ENCODE results near the gene CRYZL1.
A peak's percentile ranks its signal among the peaks of the same experiment; 100 is the strongest.

The CRYZL1 gene

GRCh38 chr21:33650230-33650629 is 8.7 kb upstream of the CRYZL1 start:
- peaks cover 6% of the 10 kb centered on the region for H3K4me1 ChIP-seq (ENCODE audit: control insufficient read depth, low read depth, low read length)
- H2BK5ac ChIP-seq (ENCODE audit: low read length), result no peak overlapping the region
- H3K4me2 ChIP-seq (ENCODE audit: low read length), result no peak overlapping the region
- H3K4ac ChIP-seq (ENCODE audit: low read depth, low read length), result no peak overlapping the region
- peaks cover 20% of the 10 kb centered on the region for H3K79me1 ChIP-seq (ENCODE audit: low read length)
- peaks cover 74% of the 10 kb centered on the region for H3K79me2 ChIP-seq (ENCODE audit: control insufficient read depth, insufficient read depth, low read length)
- no CpG with 5 or more reads among the region's 7 CpGs for WGBS (ENCODE audit: extremely low coverage, insufficient coverage, low lambda C conversion rate)
- H4K5ac ChIP-seq (ENCODE audit: low read length), result no peak overlapping the region
- H3K4me3 ChIP-seq (ENCODE audit: low read length), result no peak overlapping the region
- no peaks in the 10 kb centered on the region for H3K27me3 ChIP-seq (ENCODE audit: insufficient read depth, low read length, poor library complexity)
- no peaks in the 10 kb centered on the region for H3K36me3 ChIP-seq (ENCODE audit: control insufficient read depth, insufficient read depth, low read length)
- no peak overlapping the region for H4K8ac ChIP-seq (ENCODE audit: low read depth, low read length)
- DNase-seq, result no peak
- H2AK5ac ChIP-seq (ENCODE audit: low read length), result no peak overlapping the region
- H3K56ac ChIP-seq (ENCODE audit: low read length), result no peak overlapping the region
- no peak overlapping the region for H2BK120ac ChIP-seq (ENCODE audit: low read depth, low read length)
- H3K9ac ChIP-seq (ENCODE audit: low read length), result no peak overlapping the region
- H3K27ac ChIP-seq (ENCODE audit: low read depth, low read length), result no peak overlapping the region
- no peak overlapping the region for H3K18ac ChIP-seq (ENCODE audit: low read length)
- H2BK15ac ChIP-seq (replicated peaks; ENCODE audit: low read depth), result no peak overlapping the region
- H3K23ac ChIP-seq (ENCODE audit: low read length), result no peak overlapping the region

GRCh38 chr21:33648555-33648954 is 7.0 kb upstream of the CRYZL1 start:
- Histone ChIP-seq H3K27ac (ENCODE audit: low read depth, low read length) (no peak overlapping the region), H4K5ac (ENCODE audit: low read length) (no peak overlapping the region), H4K8ac (ENCODE audit: low read depth, low read length) (no peak overlapping the region), H3K4ac (ENCODE audit: low read depth, low read length) (no peak overlapping the region), H2BK120ac (ENCODE audit: low read depth, low read length) (no peak overlapping the region), H2BK15ac (replicated peaks; ENCODE audit: low read depth) (no peak overlapping the region), H3K23ac (ENCODE audit: low read length) (no peak overlapping the region), H3K56ac (ENCODE audit: low read length) (no peak overlapping the region), H3K27me3 (ENCODE audit: insufficient read depth, low read length, poor library complexity) (no peaks in the 10 kb centered on the region), H2AK5ac (ENCODE audit: low read length) (no peak overlapping the region), H3K79me2 (ENCODE audit: control insufficient read depth, insufficient read depth, low read length) (peaks cover 72% of the 10 kb centered on the region), H3K36me3 (ENCODE audit: control insufficient read depth, insufficient read depth, low read length) (no peaks in the 10 kb centered on the region), H3K4me3 (ENCODE audit: low read length) (no peak overlapping the region), H2BK5ac (ENCODE audit: low read length) (no peak overlapping the region), H3K4me2 (ENCODE audit: low read length) (no peak overlapping the region), H3K4me1 (ENCODE audit: control insufficient read depth, low read depth, low read length) (no peaks in the 10 kb centered on the region), H3K9ac (ENCODE audit: low read length) (no peak overlapping the region), H3K79me1 (ENCODE audit: low read length) (peaks cover 13% of the 10 kb centered on the region), H3K18ac (ENCODE audit: low read length) (no peak overlapping the region)
- WGBS (ENCODE audit: extremely low coverage, insufficient coverage, low lambda C conversion rate), result no CpG with 5 or more reads among the region's 1 CpG
- DNase-seq, result no peak

- H3K27me3 ChIP-seq (ENCODE audit: insufficient read depth, low read length, poor library complexity), result no peaks in the 10 kb centered on the region
- H2BK5ac ChIP-seq (ENCODE audit: low read length), result no peak overlapping the region
- no peak overlapping the region for H3K18ac ChIP-seq (ENCODE audit: low read length)
- H3K4me2 ChIP-seq (ENCODE audit: low read length), result no peak overlapping the region
- H3K4me1 ChIP-seq (ENCODE audit: control insufficient read depth, low read depth, low read length), result no peaks in the 10 kb centered on the region
- H3K79me2 ChIP-seq (ENCODE audit: control insufficient read depth, insufficient read depth, low read length), result peaks cover 73% of the 10 kb centered on the region
- H2BK120ac ChIP-seq (ENCODE audit: low read depth, low read length), result no peak overlapping the region
- no peak overlapping the region for H4K5ac ChIP-seq (ENCODE audit: low read length)
- no peak overlapping the region for H2AK5ac ChIP-seq (ENCODE audit: low read length)
- H3K27ac ChIP-seq (ENCODE audit: low read depth, low read length), result no peak overlapping the region
- no peak overlapping the region for H3K4ac ChIP-seq (ENCODE audit: low read depth, low read length)
- WGBS (ENCODE audit: extremely low coverage, insufficient coverage, low lambda C conversion rate), result no CpG with 5 or more reads among the region's 3 CpGs
- no peaks in the 10 kb centered on the region for H3K36me3 ChIP-seq (ENCODE audit: control insufficient read depth, insufficient read depth, low read length)
- H3K9ac ChIP-seq (ENCODE audit: low read length), result no peak overlapping the region
- H3K23ac ChIP-seq (ENCODE audit: low read length), result no peak overlapping the region
- no peak overlapping the region for H4K8ac ChIP-seq (ENCODE audit: low read depth, low read length)
- peaks cover 13% of the 10 kb centered on the region for H3K79me1 ChIP-seq (ENCODE audit: low read length)
- no peak overlapping the region for H2BK15ac ChIP-seq (replicated peaks; ENCODE audit: low read depth)
- no peak overlapping the region for H3K56ac ChIP-seq (ENCODE audit: low read length)
- no peak for DNase-seq
- no peak overlapping the region for H3K4me3 ChIP-seq (ENCODE audit: low read length)
Observed at GRCh38 chr21:33647587-33647986, 6.0 kb upstream of the CRYZL1 start.

- H3K79me2 ChIP-seq (ENCODE audit: control insufficient read depth, insufficient read depth, low read length), result peaks cover 60% of the 10 kb centered on the region
- H2AK5ac ChIP-seq (ENCODE audit: low read length), result no peak overlapping the region
- no peak overlapping the region for H4K5ac ChIP-seq (ENCODE audit: low read length)
- H2BK15ac ChIP-seq (replicated peaks; ENCODE audit: low read depth), result no peak overlapping the region
- H3K27me3 ChIP-seq (ENCODE audit: insufficient read depth, low read length, poor library complexity), result no peaks in the 10 kb centered on the region
- WGBS (ENCODE audit: extremely low coverage, insufficient coverage, low lambda C conversion rate), result no CpG with 5 or more reads among the region's 4 CpGs
- no peak overlapping the region for H3K4ac ChIP-seq (ENCODE audit: low read depth, low read length)
- H4K8ac ChIP-seq (ENCODE audit: low read depth, low read length), result no peak overlapping the region
- H3K4me1 ChIP-seq (ENCODE audit: control insufficient read depth, low read depth, low read length), result no peaks in the 10 kb centered on the region
- H3K9ac ChIP-seq (ENCODE audit: low read length), result no peak overlapping the region
- H2BK120ac ChIP-seq (ENCODE audit: low read depth, low read length), result no peak overlapping the region
- DNase-seq, result no peak
- no peak overlapping the region for H3K18ac ChIP-seq (ENCODE audit: low read length)
- H3K4me3 ChIP-seq (ENCODE audit: low read length), result no peak overlapping the region
- H3K56ac ChIP-seq (ENCODE audit: low read length), result no peak overlapping the region
- no peak overlapping the region for H3K27ac ChIP-seq (ENCODE audit: low read depth, low read length)
- no peak overlapping the region for H3K4me2 ChIP-seq (ENCODE audit: low read length)
- peaks cover 11% of the 10 kb centered on the region for H3K79me1 ChIP-seq (ENCODE audit: low read length)
- no peaks in the 10 kb centered on the region for H3K36me3 ChIP-seq (ENCODE audit: control insufficient read depth, insufficient read depth, low read length)
- no peak overlapping the region for H3K23ac ChIP-seq (ENCODE audit: low read length)
- H2BK5ac ChIP-seq (ENCODE audit: low read length), result no peak overlapping the region
Observed at GRCh38 chr21:33645730-33646129, 4.2 kb upstream of the CRYZL1 start.

- H3K79me2 ChIP-seq (ENCODE audit: control insufficient read depth, insufficient read depth, low read length), result peaks cover 51% of the 10 kb centered on the region
- no peak overlapping the region for H2BK120ac ChIP-seq (ENCODE audit: low read depth, low read length)
- no peak overlapping the region for H4K8ac ChIP-seq (ENCODE audit: low read depth, low read length)
- no peaks in the 10 kb centered on the region for H3K27me3 ChIP-seq (ENCODE audit: insufficient read depth, low read length, poor library complexity)
- no peak overlapping the region for H3K23ac ChIP-seq (ENCODE audit: low read length)
- no peaks in the 10 kb centered on the region for H3K36me3 ChIP-seq (ENCODE audit: control insufficient read depth, insufficient read depth, low read length)
- H3K4me3 ChIP-seq (ENCODE audit: low read length), result no peak overlapping the region
- no CpG with 5 or more reads among the region's 11 CpGs for WGBS (ENCODE audit: extremely low coverage, insufficient coverage, low lambda C conversion rate)
- DNase-seq, result peak; percentile 67
- H3K4me2 ChIP-seq (ENCODE audit: low read length), result no peak overlapping the region
- no peak overlapping the region for H4K5ac ChIP-seq (ENCODE audit: low read length)
- no peak overlapping the region for H3K4ac ChIP-seq (ENCODE audit: low read depth, low read length)
- no peak overlapping the region for H2BK5ac ChIP-seq (ENCODE audit: low read length)
- peak overlapping the region; percentile 30 for H3K56ac ChIP-seq (ENCODE audit: low read length)
- H3K18ac ChIP-seq (ENCODE audit: low read length), result no peak overlapping the region
- no peak overlapping the region for H3K27ac ChIP-seq (ENCODE audit: low read depth, low read length)
- no peaks in the 10 kb centered on the region for H3K4me1 ChIP-seq (ENCODE audit: control insufficient read depth, low read depth, low read length)
- H3K9ac ChIP-seq (ENCODE audit: low read length), result no peak overlapping the region
- H2BK15ac ChIP-seq (replicated peaks; ENCODE audit: low read depth), result no peak overlapping the region
- peaks cover 7% of the 10 kb centered on the region for H3K79me1 ChIP-seq (ENCODE audit: low read length)
- H2AK5ac ChIP-seq (ENCODE audit: low read length), result no peak overlapping the region
Observed at GRCh38 chr21:33644383-33645074, 3.0 kb upstream of the CRYZL1 start.
